ENCODE data around the gene PPM1L. TPM values are rescaled to one million over a fixed set of nuclear protein-coding genes. Genes with fewer than 3 reads are reported as not detected.

The PPM1L gene
- polyA plus RNA-seq, 4 donors = 7.1 to 9.2 (median 7.8) TPM

DNA sequence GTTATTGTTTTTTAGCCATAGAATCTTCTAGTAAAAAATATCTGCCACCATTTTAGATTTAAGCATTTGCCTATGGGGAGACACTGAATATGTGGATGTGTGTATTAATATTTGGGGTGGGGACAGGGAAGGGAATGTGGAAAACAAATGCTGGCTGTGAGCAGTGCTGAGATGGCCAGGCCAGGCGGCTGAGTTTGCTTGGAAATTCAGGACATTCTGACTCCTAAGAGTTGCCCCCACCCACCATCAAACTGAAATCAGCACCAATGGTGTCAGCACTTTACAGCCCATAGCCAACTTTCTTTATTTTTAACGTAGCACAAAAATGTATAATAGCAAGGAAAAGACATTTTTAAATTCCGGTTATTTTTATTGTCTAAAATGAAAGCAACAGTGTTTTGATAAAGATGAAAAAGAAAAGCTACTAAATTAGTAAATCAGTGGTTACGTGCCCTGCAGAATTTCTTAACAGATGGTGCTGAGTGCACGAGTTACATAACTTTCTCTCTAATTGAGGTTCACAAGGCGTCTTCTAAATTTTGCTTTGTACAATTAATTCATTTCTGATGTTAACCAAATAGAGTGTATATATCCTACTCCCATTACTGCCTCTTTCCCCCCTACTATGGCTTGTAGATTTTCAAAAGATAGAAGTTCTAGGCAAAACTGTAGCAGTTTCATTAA is 315.1 kb downstream of the PPM1L start:
- no peak for DNase-seq (ENCODE audit: low read depth in 4 of 4, low spot score in 3 of 4)

DNA sequence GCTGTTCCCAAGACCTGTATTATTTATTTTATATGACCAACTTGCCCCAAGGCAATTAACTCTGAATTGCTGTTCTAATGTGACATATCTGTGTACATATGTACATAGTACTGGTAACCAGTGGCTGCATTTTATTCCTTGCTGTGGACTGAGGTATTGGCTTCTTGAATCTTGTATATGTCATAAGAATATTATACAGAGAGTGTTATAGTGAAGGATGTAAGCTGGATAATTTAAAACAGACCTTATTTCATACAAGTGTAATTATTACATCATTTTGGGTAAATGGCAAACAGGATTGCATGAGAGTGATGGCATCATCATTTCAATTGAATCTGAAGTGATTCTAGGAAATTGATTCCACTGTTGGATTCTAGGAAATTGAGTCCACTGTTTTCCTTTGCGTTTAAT is 316.2 kb downstream of the PPM1L start:
- DNase-seq (ENCODE audit: low read depth in 4 of 4, low spot score in 3 of 4) = no peak

DNA sequence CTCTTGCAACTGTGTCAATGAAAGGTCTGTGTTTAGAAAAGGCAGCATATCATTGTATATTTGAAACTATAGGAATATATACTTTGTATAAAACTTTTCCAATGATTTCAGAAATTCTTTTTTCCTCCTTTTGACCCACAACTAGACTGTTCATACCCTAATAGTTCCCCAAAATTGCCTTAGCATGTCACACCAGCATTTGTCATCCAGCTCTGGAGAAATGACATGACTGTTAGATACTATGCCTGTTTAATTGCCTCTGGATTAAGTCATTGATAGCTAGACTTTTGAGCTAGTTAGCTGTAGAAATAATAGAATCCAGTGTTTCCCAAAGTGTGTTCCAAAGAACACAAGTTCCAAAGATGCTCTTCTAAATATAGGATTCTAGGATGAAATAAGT is 316.7 kb downstream of the PPM1L start:
- no peak for DNase-seq (ENCODE audit: low read depth in 4 of 4, low spot score in 3 of 4)

DNA sequence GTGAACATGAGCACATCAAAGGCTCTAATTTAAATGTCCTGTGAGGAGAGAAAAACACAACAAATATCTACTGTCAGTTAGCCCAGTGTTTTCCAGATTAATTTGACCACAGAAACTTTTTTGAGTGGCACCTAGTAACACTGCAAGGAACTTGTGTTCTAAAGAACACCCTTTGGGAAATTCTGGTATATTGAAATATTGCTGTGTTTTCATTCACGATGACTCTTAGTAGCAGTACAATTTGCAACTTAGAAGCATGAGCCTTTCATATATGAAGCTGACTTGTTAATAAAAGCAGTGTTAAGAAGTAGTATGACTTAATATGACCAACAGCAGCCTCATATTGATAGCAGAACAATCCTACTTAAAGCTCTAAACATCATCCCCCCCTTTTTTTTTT is 317.1 kb downstream of the PPM1L start:
- DNase-seq (ENCODE audit: low read depth in 4 of 4, low spot score in 3 of 4) = no peak

DNA sequence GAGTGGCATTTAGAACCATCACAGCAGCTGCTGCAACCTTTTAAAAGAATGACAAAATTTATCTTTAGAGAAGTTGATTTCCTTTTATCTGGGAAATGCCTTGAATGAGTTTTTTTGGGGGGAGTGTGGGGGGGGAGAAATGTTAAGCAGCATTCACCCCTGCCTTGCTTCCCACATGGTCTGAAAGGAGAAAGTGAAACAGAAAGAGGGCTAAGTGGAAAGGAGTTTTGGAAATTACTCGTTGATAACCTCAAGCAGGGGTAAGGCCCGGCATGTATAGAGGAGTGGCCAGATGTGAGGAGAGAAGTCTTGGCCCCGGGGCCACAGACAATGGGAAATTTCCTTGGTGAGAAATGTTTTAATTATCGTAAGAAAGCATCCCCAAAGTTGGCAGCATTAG is 325.6 kb downstream of the PPM1L start:
- DNase-seq (ENCODE audit: low read depth in 4 of 4, low spot score in 3 of 4) = no peak

DNA sequence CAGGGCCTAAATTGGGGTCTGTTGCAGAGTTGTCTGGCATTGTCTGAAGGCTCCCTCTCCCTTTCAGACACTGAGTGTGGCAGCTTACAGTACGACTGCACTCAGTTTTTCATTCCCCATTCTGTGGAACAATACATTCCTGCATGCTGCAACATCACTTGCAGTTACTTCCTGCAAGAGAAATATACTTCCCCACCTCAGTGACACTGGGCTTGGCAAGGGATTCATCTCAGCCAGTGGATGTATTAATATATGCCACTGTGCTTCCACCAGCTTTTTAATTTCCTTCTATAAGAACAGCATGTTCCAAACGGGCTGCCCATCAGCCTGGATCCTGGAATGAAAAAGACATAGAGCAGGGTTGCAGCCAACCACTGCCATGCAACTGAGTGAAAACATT is 326.0 kb downstream of the PPM1L start:
- DNase-seq (ENCODE audit: low read depth in 4 of 4, low spot score in 3 of 4) = no peak

DNA sequence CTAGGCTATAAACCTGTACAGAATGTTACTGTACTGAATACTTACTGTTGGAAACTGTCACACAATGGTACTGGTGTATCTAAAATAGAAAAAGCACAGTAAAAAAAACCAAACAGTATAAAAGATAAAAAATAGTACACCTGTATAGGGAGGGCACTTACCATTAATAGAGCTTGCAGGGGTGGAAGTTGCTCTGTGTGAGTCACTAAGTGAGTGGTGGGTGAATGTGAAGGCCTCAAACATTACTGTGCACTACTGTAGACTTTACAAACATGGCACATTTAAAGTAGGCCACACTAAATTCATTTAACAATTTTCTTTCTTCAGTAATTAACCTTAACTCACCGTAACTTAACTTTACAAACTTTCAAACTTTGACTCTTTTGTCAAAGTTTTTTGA is 327.1 kb downstream of the PPM1L start:
- DNase-seq (ENCODE audit: low read depth in 4 of 4, low spot score in 3 of 4) = no peak

DNA sequence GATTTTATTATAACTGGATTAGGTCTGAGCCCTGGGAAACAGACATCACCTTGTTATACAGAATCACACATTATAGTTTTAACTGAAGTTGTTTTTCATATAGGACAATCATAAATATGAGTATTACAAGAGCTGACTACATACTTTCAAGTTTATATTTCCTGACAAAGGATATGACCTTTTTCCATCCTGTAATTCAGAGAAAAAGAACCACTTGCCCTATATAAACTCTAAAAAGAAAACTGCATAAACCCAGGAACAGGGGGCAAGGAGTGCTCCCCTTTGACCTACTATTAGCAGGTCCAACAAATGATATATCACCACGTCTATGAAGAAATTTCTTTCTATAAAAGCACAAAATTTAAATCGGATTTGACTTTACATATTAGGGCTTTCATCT is 328.2 kb downstream of the PPM1L start:
- no peak for DNase-seq (ENCODE audit: low read depth in 4 of 4, low spot score in 3 of 4)

DNA sequence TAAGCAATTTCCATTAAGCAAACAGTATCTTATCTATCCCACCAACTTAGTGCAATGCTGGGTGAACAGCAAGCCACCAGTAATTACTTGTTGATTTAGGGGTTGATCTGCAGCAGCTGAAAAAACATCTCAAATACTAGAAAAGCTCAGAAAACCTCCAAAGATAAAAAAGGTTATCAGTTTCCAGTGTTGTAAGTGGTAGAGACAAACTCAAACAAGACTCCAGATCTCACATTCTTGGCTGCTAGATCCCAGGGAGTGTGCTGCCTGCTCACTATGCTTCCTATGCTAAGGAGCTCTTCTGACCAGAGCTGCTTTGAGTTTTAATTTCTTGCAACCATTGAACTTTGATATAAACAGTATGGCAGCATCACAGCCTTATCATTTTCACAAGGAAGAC is 337.9 kb downstream of the PPM1L start:
- no peak for DNase-seq (ENCODE audit: low read depth in 4 of 4, low spot score in 3 of 4)

DNA sequence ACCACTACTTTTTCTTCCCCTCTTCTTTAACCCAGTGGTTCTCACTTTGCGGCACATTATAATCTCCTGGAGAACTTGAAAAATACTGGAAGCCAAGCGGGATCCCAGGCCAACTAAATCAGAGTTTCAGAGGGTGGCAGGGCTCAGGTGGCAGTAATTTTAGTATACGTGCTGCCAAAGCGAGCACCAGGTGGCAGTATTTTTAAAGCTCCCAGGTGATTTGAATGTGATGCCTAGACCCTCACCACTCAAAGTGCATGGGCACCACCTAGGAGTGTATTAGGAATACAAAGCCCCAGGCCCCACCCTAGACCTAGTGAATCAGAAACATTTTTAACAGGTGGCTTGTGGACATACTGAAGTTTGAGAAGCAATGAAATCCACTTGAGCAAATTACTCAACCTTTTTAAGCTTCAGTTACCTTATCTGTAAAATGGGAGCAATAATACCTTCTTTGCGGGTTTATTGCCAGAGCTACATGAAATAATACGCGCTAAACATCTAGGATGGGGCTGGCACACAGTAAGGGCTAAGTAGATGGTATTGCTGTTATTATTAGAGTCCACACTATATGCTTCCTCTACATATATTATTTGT is 340.8 kb downstream of the PPM1L start:
- DNase-seq (ENCODE audit: low read depth in 4 of 4, low spot score in 3 of 4) = no peak

DNA sequence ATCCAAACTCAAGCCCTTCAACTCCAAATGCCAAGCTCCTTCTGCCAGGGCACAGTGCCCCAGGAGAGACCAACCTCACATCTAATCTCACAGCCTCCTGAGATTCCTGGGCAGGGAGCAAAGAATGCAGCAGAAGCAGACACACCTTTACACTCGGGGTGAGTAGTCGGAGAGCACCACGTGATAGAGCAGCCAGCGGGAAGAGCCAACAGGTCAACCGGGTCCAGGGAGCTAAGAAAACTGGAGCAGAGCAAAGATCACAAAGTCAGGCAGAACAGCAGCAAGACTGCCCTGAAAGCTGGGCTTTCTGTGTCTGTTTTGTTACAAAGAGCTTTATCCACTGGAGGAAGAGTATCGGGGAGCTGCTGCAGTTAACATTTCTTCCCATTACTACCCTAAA is 345.0 kb downstream of the PPM1L start:
- no peak for DNase-seq (ENCODE audit: low read depth in 4 of 4, low spot score in 3 of 4)

DNA sequence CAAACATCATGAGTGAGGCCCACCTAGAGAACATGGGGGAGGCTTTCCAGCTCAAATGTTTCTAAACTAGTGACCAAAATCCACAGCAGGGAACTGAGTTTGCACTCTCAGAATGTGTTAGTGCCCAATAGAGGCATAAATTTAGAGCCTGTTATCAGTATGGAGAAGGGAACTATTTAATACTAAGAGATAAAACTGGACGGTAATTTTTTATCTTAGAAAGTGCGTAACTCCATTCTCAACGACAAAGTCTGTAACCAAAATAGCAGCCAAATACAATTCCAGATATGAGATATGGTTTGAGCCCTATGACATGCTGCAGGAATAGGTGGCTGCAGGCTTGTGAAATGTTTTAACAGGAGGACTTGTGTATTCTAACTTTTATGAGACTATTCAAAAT is 345.6 kb downstream of the PPM1L start:
- no peak for DNase-seq (ENCODE audit: low read depth in 4 of 4, low spot score in 3 of 4)

DNA sequence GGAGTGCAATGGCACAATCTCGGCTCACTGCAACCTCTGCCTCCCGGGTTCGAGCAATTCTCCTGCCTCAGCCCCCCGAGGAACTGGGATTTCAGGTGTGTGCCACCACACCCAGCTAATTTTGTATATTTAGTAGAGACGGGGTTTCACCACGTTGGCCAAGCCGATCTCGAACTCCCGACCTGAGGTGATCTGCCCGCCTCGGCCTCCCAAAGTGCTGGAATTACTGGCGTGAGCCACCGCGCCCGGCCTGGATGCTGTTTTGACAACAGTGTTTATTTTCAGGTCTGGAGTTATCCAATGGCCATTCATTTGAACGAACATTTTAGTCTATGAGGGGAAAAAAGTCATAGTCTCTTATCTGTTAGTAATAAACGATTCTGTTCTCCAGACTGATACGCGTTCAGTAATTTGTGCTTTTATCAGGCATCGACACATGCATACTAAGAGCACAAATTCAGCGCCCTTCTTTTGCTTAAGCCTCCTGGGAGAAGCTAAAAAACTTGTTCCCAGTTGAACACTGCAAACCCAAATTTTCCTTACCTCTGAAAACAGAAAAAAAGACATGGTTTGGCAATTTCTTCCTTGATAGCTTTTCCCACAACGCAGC is 347.9 kb downstream of the PPM1L start:
- DNase-seq (ENCODE audit: low read depth in 4 of 4, low spot score in 3 of 4) = no peak

DNA sequence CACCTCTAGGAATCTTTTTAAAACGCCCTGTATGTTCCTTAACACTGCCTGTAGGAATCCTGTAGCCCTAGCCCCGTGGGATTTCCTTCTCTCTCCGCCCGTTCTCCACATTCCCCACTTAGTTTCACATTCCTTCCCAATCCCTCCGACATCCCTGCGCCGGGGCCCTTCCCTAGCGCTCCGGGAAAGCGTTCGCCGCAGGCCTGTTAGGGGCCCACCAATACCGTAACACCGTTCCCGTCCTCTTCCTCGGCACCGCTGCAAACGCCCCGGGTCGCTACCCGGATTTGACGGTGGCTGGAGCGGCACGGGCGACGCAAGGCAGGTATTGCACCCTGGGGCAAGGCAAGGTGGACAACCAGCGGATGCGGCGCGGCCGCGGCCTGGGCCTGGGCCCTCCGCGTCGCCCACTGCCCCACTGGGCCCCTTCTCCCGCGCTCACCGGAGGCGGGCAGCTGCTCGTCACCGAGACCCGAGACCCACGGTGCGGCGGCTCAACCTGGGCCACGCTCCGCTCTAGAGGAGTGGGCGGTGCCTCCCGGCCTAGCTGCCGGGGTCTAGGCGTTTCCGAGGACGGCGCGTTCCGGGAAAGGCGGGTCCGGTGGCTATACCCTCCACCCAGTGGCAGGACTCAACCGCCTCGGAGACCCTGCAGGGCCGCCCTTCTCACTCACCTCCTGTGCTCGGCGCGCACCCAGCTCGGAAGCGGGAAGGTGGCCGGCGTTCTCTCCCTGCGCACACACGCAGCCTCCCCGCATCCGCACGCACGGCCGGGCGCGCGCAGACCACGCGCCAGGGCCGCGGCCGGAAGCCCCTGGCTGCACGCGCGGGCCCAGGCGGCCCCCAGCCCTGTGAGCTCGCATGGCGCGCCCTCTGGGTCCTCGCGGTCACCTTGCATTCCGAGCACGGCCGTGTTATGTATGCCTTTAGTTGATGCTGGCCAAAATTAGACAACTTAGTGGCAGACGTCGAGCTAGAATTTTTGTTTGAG is 348.8 kb downstream of the PPM1L start, which contains the start of gene B3GALNT1:
B3GALNT1 (minus strand) TSS at position 789 of the 991 bp plus-strand sequence. CDS start 18,595 bp downstream, outside the sequence.
- peak; percentile 43 to 64 (median 48) for DNase-seq (ENCODE audit: low read depth in 4 of 4, low spot score in 3 of 4)

DNA sequence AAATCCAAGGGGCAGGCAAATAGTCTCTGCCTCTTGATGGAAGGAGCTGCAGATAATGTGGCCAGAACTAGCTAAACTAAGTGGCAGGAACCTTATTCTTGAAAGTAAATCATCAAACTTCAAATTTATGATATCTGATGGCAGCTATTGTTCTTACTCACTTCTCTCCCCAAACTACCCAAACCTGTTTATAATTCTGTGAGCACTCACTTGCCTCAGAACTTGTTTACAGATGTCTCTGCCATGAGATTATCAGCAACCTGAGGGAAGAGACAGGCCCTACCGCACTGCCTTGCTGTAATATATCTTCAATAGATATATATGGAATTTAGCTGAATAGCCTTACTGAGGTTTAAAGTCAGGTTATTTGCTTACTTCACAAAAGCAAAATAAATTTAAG is 351.3 kb downstream of the PPM1L start:
- DNase-seq (ENCODE audit: low read depth in 4 of 4, low spot score in 3 of 4) = no peak

DNA sequence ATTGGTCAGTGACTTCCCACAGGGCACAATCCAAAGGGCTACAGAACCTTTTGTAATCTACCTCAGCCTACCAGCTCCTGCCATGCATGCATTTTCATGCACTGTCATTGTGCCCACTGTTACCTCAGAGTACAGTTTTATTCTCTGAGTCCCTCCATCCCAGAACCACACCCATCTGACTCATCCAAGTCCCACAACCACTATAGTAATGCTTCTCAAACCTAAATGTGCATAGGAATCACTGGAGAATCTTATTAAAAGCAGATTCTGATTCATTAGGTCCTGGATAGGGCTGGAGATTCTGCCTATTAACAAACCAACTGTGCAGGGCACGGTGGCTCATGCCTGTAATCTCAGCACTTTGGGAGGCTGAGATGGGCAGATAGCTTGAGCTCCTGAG is 352.8 kb downstream of the PPM1L start:
- DNase-seq (ENCODE audit: low read depth in 4 of 4, low spot score in 3 of 4) = no peak

DNA sequence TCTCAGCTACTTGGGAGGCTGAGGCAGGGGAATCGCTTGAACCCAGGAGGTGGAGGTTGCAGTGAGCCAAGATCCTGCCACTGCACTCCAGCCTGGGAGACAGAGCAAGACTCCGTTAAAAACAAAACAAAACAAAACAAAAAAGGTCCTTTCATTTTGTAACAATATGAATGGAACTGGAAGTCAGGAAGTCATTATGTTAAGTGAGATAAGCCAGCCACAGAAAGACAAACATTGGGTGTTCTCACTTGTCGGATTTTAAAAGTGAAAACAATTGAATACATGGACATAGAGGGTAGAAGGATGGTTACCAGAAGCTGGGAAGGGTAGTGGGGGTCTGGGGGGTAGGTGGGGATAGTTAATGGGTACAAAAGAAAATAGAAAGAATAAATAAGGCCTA is 361.6 kb downstream of the PPM1L start:
- no peak for DNase-seq (ENCODE audit: low read depth in 4 of 4, low spot score in 3 of 4)

DNA sequence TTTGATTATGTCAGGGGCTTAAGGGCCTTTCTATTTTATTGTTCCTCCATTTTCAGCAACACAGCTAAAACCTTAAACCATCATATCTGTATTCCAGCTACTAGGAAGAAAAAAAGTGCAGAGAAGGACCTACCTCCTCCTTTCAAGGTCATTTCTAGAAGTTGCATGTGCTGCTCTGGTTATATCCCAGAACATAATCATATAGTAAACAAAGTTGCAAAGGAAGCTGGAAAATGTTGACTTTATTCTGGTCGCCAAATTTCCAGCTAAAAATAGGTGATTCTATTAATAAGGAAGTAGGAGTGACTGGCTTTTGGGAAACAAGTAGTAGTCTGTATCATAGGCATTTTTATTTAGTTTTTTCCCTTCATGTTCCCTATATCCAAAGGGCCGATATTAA is 370.5 kb downstream of the PPM1L start:
- no peak for DNase-seq (ENCODE audit: low read depth in 4 of 4, low spot score in 3 of 4)
